ENCODE measurements around the gene ANXA6. TPM values are rescaled to one million over a fixed set of nuclear protein-coding genes. Genes with fewer than 3 reads are reported as not detected.
A peak's percentile ranks its signal among the peaks of the same experiment; 100 is the strongest.

ANXA6 gene
- total and polyA plus RNA-seq, 8 donors = 37.0 to 70.8 (median 48.7) TPM

DNA sequence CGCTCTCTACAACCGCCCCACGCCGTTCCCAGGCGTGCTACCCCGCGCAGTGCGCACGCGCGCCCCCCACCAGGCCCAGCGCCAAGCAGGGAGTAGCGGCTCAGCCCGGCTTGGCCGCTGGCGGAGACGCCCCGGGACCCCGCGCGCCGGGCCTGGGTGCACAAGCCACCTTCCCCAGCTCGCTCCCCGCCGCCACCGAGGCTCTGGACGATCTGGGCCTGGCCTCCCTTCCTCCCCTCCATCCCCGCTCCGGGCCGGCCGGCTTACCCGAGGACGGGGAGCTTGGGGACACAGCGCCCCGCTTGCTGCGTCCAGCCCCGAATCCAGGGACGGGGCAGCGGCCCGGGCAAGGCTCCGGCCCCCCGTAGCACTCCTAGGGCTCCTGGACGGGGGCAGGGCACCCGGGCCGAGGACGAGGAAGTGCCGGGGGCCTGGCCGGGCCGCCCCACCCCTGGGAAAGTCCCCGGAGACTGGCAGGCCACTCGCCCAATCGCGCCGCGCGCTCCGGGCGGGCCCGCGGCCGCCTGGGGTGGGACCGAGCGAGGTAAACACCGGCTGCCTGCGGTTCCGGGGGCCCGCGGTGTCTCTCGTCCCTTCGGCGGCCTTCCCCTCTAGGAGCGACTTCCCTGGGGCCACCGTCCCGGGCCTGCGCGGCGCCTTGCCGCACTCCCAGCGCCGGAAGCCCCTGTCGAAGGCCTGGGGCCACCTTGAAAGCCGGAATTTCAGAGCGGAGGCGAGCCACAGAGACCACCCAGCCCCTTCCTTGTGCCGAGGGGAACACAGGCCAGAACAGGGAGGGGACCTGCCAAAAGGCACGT, 76.8 kb downstream of the ANXA6 start, which contains the start of gene TNIP1:
Gene TNIP1, minus strand, starts transcription at position 422 of the 818 bp plus-strand sequence. CDS start 15,939 bp downstream, outside the sequence.
- DNase-seq = peak; percentile 93 to 99 (median 94)
- H3K36me3 ChIP-seq = no peaks in the 10 kb centered on the region
- intact Hi-C loops (cut with DNase I) = no loop called here
- H3K27ac ChIP-seq = peak within 1 kb of the TSS; percentile 86 to 99 (median 96)
- WGBS, 2 donors = 0 to 1% methylated on average over 64 to 86 of the region's 86 CpGs
- H3K4me1 ChIP-seq = peaks cover 8 to 50% (median 29%) of the 10 kb centered on the region in 3 donors
- H3K9me3 ChIP-seq = no peaks in the 10 kb centered on the region
- no peak for FAIRE-seq
- peak within 1 kb of the TSS; percentile 78 to 97 (median 88) for H3K4me3 ChIP-seq
- H3K27me3 ChIP-seq = no peaks in the 10 kb centered on the region
- TF ChIP-seq, protein P1, sequence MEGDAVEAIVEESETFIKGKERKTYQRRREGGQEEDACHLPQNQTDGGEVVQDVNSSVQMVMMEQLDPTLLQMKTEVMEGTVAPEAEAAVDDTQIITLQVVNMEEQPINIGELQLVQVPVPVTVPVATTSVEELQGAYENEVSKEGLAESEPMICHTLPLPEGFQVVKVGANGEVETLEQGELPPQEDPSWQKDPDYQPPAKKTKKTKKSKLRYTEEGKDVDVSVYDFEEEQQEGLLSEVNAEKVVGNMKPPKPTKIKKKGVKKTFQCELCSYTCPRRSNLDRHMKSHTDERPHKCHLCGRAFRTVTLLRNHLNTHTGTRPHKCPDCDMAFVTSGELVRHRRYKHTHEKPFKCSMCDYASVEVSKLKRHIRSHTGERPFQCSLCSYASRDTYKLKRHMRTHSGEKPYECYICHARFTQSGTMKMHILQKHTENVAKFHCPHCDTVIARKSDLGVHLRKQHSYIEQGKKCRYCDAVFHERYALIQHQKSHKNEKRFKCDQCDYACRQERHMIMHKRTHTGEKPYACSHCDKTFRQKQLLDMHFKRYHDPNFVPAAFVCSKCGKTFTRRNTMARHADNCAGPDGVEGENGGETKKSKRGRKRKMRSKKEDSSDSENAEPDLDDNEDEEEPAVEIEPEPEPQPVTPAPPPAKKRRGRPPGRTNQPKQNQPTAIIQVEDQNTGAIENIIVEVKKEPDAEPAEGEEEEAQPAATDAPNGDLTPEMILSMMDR (IDR thresholded peaks at IDR 0.05) = no peak
- peak; percentile 90 to 95 (median 94) for ATAC-seq

DNA sequence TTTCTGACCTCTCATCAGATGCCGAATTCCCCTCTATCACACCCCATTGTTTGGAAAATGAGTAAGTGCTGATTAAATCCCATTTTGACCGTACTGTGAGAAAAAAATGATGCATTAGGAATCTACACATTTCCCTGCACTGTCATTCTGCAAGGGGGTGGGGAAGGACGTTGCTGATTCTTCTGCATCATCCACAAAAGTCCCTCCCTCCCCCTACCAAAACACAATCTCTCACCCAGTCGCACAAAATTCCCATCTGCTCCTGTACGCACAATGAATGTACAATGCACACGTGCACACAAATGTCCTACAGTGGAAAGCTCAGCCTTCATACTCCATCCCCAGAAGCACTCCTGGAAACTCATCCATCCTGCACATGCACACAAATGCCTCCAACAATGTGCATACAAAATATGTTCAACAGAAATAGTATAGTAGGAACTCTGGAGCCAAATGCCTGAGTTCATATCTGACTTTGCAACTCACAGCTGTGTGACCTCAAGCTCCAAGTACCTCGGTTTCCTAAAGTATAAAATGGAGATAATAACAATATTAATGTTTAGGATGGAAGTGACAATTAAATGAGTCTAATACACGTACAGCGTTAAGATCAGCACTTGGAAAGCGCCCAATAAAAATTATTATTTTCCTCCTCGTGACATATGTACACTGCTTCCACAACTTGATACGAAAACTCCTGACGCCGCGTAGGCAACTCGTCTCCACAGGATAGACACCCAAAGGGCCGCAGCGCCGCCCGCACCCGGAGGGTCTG, 77.6 kb downstream of the ANXA6 start:
- 1% methylated on average over 21 of the region's 21 CpGs for WGBS, 2 donors
- no peak for ATAC-seq
- Histone ChIP-seq H3K4me3 (peak overlapping the region; percentile 78 to 97 (median 88)), H3K36me3 (no peaks in the 10 kb centered on the region), H3K27me3 (no peaks in the 10 kb centered on the region), H3K9me3 (no peaks in the 10 kb centered on the region), H3K27ac (peak overlapping the region; percentile 86 to 99 (median 96)), H3K4me1 (peaks cover 8 to 48% (median 36%) of the 10 kb centered on the region in 3 donors)
- DNase-seq = no peak
- intact Hi-C loops (cut with DNase I) = no loop called here
- TF ChIP-seq, protein P1 (IDR thresholded peaks at IDR 0.05) = no peak
- FAIRE-seq = no peak

DNA sequence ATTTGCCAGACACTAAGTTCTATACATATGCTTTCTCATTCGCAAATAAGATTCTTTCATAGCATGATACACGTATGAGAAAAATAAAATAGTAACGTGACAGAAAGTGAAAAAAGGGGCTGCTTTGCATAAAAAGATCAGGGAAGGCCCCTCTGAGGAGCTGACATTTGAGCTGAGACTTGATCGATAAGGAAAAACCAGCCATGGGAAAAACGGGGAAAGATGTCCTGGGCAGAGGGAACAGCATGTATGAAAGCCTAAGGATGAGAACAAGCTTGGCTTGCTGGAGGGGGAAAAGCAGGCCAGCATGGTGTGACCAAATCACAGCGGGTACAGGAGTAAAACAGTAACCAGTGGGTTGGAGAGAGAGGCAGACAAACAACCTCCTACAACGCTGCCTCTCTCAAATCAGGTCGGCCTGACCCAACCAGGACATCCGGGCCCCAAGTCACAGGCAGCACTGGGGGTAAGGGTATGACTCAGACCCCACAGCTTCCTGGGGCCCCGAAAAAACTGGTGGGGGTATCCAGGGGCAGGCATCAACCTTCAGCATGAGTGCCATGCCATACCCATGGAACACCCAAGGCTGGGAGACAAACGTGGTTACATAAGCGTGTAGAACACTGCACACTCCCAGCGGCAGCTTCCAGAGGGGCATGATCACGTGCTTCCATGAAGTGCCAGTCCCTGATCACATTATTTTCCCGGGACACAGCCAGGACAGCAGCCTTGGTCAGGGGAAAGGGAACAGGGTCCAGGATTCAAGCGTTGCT, 78.9 kb downstream of the ANXA6 start:
- Histone ChIP-seq H3K27me3 (no peaks in the 10 kb centered on the region), H3K9me3 (no peaks in the 10 kb centered on the region), H3K4me3 (peak overlapping the region in 2 of 4 donors; percentile 89 to 97), H3K27ac (peak overlapping the region in 3 of 4 donors; percentile 48 to 99 (median 96)), H3K36me3 (no peaks in the 10 kb centered on the region), H3K4me1 (peaks cover 8 to 48% (median 36%) of the 10 kb centered on the region in 3 donors)
- no peak for FAIRE-seq
- TF ChIP-seq, protein P1 (IDR thresholded peaks at IDR 0.05) = no peak
- ATAC-seq = no peak
- 51 to 52% methylated on average over 16 of the region's 16 CpGs for WGBS, 2 donors
- DNase-seq = peak in 1 of 6 donors; percentile 42
- intact Hi-C loops (cut with DNase I) = no loop called here

DNA sequence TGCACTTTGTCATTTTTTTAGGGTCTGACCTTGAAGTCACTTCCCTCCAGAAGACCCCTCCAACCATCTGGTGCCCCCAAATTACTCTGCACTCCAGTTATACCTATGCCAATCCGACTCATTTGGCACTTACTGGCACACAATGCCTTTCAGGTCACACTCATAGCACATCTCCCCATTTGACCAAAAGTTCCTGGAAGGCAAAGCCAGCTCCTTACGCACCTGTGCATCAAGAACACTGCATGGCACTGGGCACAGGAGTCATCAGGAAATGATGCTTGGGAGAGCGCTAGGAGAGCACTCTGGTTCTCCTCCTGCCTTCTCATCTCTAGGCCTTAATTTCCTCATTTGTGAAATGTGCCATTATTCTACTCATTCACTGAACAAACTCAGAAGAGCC, 79.6 kb downstream of the ANXA6 start:
- Histone ChIP-seq H3K4me1 (peaks cover 8 to 44% (median 36%) of the 10 kb centered on the region in 3 donors), H3K4me3 (no peak overlapping the region), H3K36me3 (no peaks in the 10 kb centered on the region), H3K27ac (peak overlapping the region in 3 of 4 donors; percentile 48 to 99 (median 96)), H3K27me3 (no peaks in the 10 kb centered on the region), H3K9me3 (no peaks in the 10 kb centered on the region)
- intact Hi-C loops (cut with DNase I) = no loop called here
- ATAC-seq (no peak), DNase-seq (no peak), FAIRE-seq (no peak)
- WGBS, 2 donors = 89 to 92% methylated on average over 3 of the region's 3 CpGs
- TF ChIP-seq, protein P1 (IDR thresholded peaks at IDR 0.05) = no peak

Measured in pancreas (tissue), 10 donors.